WERI-Rb-1 (cell line): ENCODE data around the gene C4BPB.

Experiments
- DNase-seq: peaks from one replicate; pipeline ENCODE4 v3.0.0-alpha.2; 2020
- H3K27ac ChIP-seq: fragments of 250-450 bp; sonication (Bioruptor Pico); 2 replicates; pipeline ENCODE4 v1.5.1; 2020; ENCODE audit warnings: mild to moderate bottlenecking, moderate library complexity
- H3K27me3 ChIP-seq: fragments of 250-450 bp; sonication (Bioruptor Pico); 2 replicates; pipeline ENCODE4 v1.5.1; 2021; ENCODE audit warnings: mild to moderate bottlenecking, low read depth, moderate library complexity; ENCODE audit not compliant: insufficient read depth, severe bottlenecking
- H3K36me3 ChIP-seq: fragments of 250-450 bp; sonication (Bioruptor Pico); 2 replicates; pipeline ENCODE4 v1.5.1; 2020; ENCODE audit warnings: mild to moderate bottlenecking, moderate library complexity
- H3K4me3 ChIP-seq: 2 replicates; pipeline ENCODE4 v1.5.1; 2011; ENCODE audit warnings: low read depth, mild to moderate bottlenecking, control low read depth, low read length
- H3K9me3 ChIP-seq: fragments of 250-450 bp; sonication (Bioruptor Pico); 2 replicates; pipeline ENCODE4 v1.5.1; 2021; ENCODE audit warnings: mild to moderate bottlenecking, moderate library complexity; ENCODE audit not compliant: severe bottlenecking
- CTCF ChIP-seq: IDR thresholded peaks from 2 replicates; pipeline ENCODE4 v1.5.1; 2011; ENCODE audit warnings: low read depth, mild to moderate bottlenecking, control low read depth, inconsistent platforms, low read length

C4BPB gene

GRCh38 chr1:207134581-207134980 lies 45.9 kb downstream of the C4BPB start:
- H3K9me3 ChIP-seq = peaks cover 8% of the 10 kb centered on the region
- no peaks in the 10 kb centered on the region for H3K36me3 ChIP-seq
- no peak for DNase-seq
- H3K27me3 ChIP-seq = peaks cover 97% of the 10 kb centered on the region
- H3K4me3 ChIP-seq = no peak overlapping the region
- TF ChIP-seq CTCF = no peak
- H3K27ac ChIP-seq = no peak overlapping the region

- H3K27ac ChIP-seq = no peak overlapping the region
- peaks cover 86% of the 10 kb centered on the region for H3K27me3 ChIP-seq
- DNase-seq = no peak
- H3K36me3 ChIP-seq = no peaks in the 10 kb centered on the region
- TF ChIP-seq CTCF = no peak
- no peaks in the 10 kb centered on the region for H3K9me3 ChIP-seq
- H3K4me3 ChIP-seq = no peak overlapping the region
Observed at GRCh38 chr1:207139616-207140015, 51.0 kb downstream of the C4BPB start.

DNA sequence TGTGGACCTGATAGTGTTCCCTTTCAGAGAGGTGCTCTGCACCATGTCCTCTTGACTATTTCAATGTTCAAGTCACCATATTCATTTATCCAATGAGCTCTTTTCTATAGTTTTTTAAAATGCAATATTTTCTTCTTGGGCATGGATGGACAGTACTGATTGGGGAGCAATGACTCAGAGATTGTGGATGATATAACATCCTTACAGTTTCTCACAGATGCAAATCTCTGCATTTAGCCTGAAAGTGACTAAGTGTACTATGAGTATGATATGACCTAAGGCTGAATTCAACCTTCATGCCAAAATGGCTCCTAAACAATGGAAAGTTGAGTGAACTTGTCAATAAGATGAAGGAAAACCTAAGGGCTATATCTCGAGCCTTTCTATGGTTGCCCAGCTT lies 51.9 kb downstream of the C4BPB start:
- DNase-seq = no peak
- Histone ChIP-seq H3K27me3 (peaks cover 85% of the 10 kb centered on the region), H3K36me3 (no peaks in the 10 kb centered on the region), H3K9me3 (no peaks in the 10 kb centered on the region), H3K27ac (no peak overlapping the region), H3K4me3 (no peak overlapping the region)
- TF ChIP-seq CTCF = no peak

DNA sequence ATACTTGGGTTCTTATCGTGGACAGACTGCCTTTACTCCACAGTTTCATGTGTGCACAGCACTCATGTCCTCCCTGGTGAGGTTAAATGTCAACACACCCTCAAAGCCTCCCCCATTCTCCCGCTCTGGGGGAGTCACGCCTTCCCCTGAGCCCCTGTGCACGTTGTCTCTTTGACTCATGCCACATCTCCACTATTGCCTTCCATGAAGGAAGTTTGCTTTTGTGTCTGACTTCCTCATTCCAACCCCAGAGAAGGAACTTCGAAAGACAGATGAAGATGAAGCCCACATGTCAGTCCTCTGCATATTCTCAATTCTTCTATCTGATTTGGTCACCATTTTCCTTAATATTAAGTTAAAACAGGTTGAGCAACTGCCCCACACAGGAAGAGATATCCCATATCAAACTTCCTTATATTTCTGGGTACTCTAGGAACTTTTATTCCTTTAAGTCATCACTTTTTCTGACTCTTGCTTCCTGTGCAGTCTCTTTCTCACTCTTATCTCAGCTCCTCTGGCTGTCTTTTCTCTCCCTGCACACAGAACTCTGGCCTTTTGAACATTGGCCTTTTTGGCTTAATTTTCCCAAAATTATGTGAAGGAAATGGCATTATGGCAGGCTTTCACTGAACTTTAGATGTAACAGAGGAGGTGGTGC lies 56.9 kb downstream of the C4BPB start:
- H3K4me3 ChIP-seq = no peak overlapping the region
- H3K27ac ChIP-seq = no peak overlapping the region
- no peaks in the 10 kb centered on the region for H3K36me3 ChIP-seq
- no peaks in the 10 kb centered on the region for H3K9me3 ChIP-seq
- H3K27me3 ChIP-seq = peaks cover 63% of the 10 kb centered on the region
- DNase-seq = no peak
- no peak for TF ChIP-seq CTCF
